ENCODE measurements around the gene TUBGCP2. TPM values are rescaled to one million over a fixed set of nuclear protein-coding genes. Genes with fewer than 3 reads are reported as not detected.
"Not testable (repeated sequence)": the region's sequence is repeated elsewhere in the genome, so short reads cannot be mapped to it uniquely, and the experiment has no call there.

Gene TUBGCP2
- total RNA-seq, 1 donor from 2014 or later: 55.9 TPM

- DNase-seq (ENCODE audit: low spot score) (no peak), ATAC-seq (no peak)
- intact Hi-C loops (cut with DNase I): no loop called here
Observed at GRCh38 chr10:133239990-133240389, 68.7 kb downstream of the TUBGCP2 start.

- ATAC-seq: no peak
- DNase-seq (ENCODE audit: low spot score): no peak
- intact Hi-C loops (cut with DNase I): no loop called here
Observed at GRCh38 chr10:133238466-133238804, 70.2 kb downstream of the TUBGCP2 start.

- DNase-seq (ENCODE audit: low spot score): no peak
- intact Hi-C loops (cut with DNase I): no loop called here
- ATAC-seq: no peak
Observed at GRCh38 chr10:133237588-133238465, 70.8 kb downstream of the TUBGCP2 start, which contains the start of gene VENTX. Gene VENTX, plus strand, starts transcription at chr10:133237855. Its CDS starts 60 bp downstream, at chr10:133237915.

- no peak for DNase-seq (ENCODE audit: low spot score)
- ATAC-seq: no peak
- intact Hi-C loops (cut with DNase I): no loop called here
Observed at GRCh38 chr10:133237241-133237587, 71.5 kb downstream of the TUBGCP2 start.

GRCh38 chr10:133236401-133237240 is 72.1 kb downstream of the TUBGCP2 start:
- DNase-seq (ENCODE audit: low spot score): no peak
- intact Hi-C loops (cut with DNase I): no loop called here
- ATAC-seq: no peak

- intact Hi-C loops (cut with DNase I): no loop called here
- DNase-seq (ENCODE audit: low spot score) (no peak), ATAC-seq (peak; percentile 12)
Observed at GRCh38 chr10:133235932-133236331, 72.7 kb downstream of the TUBGCP2 start.

GRCh38 chr10:133235265-133235855 is 73.3 kb downstream of the TUBGCP2 start:
- DNase-seq (ENCODE audit: low spot score) (no peak), ATAC-seq (peak; percentile 61)
- intact Hi-C loops (cut with DNase I): no loop called here

- intact Hi-C loops (cut with DNase I); ATAC-seq; DNase-seq (ENCODE audit: low spot score): not testable (repeated sequence)
Observed at GRCh38 chr10:133234796-133235195, 73.9 kb downstream of the TUBGCP2 start.

GRCh38 chr10:133231946-133232574 is 76.6 kb downstream of the TUBGCP2 start:
- intact Hi-C loops (cut with DNase I): no loop called here
- ATAC-seq: no peak
- no peak for DNase-seq (ENCODE audit: low spot score)

GRCh38 chr10:133231244-133231945 is 77.3 kb downstream of the TUBGCP2 start:
- DNase-seq (ENCODE audit: low spot score) (no peak), ATAC-seq (no peak)
- intact Hi-C loops (cut with DNase I): no loop called here

- intact Hi-C loops (cut with DNase I): no loop called here
Observed at GRCh38 chr10:133230387-133231195, 78.1 kb downstream of the TUBGCP2 start.

GRCh38 chr10:133230044-133230361 is 78.7 kb downstream of the TUBGCP2 start, which contains the start of gene UTF1:
Gene UTF1, plus strand, starts transcription at chr10:133230217. Its CDS starts 72 bp downstream, at chr10:133230289.
- no peak for DNase-seq (ENCODE audit: low spot score)
- intact Hi-C loops (cut with DNase I): no loop called here

More at GRCh38 chr10:133230387-133231195, 78.1 kb downstream of the TUBGCP2 start:
- DNase-seq (ENCODE audit: low spot score): no peak
- no peak for ATAC-seq

GRCh38 chr10:133229265-133230043 is 79.2 kb downstream of the TUBGCP2 start:
- intact Hi-C loops (cut with DNase I): no loop called here
- DNase-seq (ENCODE audit: low spot score) (no peak), ATAC-seq (no peak)

More at GRCh38 chr10:133230044-133230361, 78.7 kb downstream of the TUBGCP2 start, which contains the start of gene UTF1:
- no peak for ATAC-seq

All from sciatic nerve (tissue), 2 donors.